ENCODE results near the gene RINT1.
"Not testable (repeated sequence)": the region's sequence is repeated elsewhere in the genome, so short reads cannot be mapped to it uniquely, and the experiment has no call there.

Gene RINT1

GRCh38 chr7:105531792-105532671, at the start of gene RINT1:
TSS of gene RINT1 (plus strand) at chr7:105532201. CDS start at chr7:105532316, 115 bp downstream.
- peak; percentile 83 for DNase-seq (ENCODE audit: low read depth)

- DNase-seq (ENCODE audit: low read depth), result no peak
These were observed 44.1 kb upstream of the RINT1 start for GRCh38 chr7:105487579-105488571.

- DNase-seq (ENCODE audit: low read depth), result no peak
These were observed 42.6 kb upstream of the RINT1 start for GRCh38 chr7:105489409-105489808.

- DNase-seq (ENCODE audit: low read depth), result no peak
These were observed 38.6 kb upstream of the RINT1 start for GRCh38 chr7:105493196-105493922.

- no peak for DNase-seq (ENCODE audit: low read depth)
These were observed 38.1 kb upstream of the RINT1 start for GRCh38 chr7:105493923-105494315.

- no peak for DNase-seq (ENCODE audit: low read depth)
These were observed 35.5 kb upstream of the RINT1 start for GRCh38 chr7:105496521-105496920.

GRCh38 chr7:105497016-105497415, 35.0 kb upstream of the RINT1 start:
- DNase-seq (ENCODE audit: low read depth), result no peak

GRCh38 chr7:105502173-105502572, 29.8 kb upstream of the RINT1 start:
- no peak for DNase-seq (ENCODE audit: low read depth)

- no peak for DNase-seq (ENCODE audit: low read depth)
These were observed 19.6 kb upstream of the RINT1 start for GRCh38 chr7:105512415-105512814.

- DNase-seq (ENCODE audit: low read depth), result no peak
These were observed 19.0 kb upstream of the RINT1 start for GRCh38 chr7:105512926-105513526.

- DNase-seq (ENCODE audit: low read depth), result not testable (repeated sequence)
These were observed 16.4 kb upstream of the RINT1 start for GRCh38 chr7:105515610-105516009.

GRCh38 chr7:105519353-105519752, 12.6 kb upstream of the RINT1 start:
- no peak for DNase-seq (ENCODE audit: low read depth)

GRCh38 chr7:105520620-105521019, 11.4 kb upstream of the RINT1 start:
- not testable (repeated sequence) for DNase-seq (ENCODE audit: low read depth)

GRCh38 chr7:105521027-105521716, 10.8 kb upstream of the RINT1 start:
- peak; percentile 25 for DNase-seq (ENCODE audit: low read depth)

- peak; percentile 77 for DNase-seq (ENCODE audit: low read depth)
These were observed 10.1 kb upstream of the RINT1 start, which contains the start of gene PUS7 for GRCh38 chr7:105521717-105522463. TSS of gene PUS7 (minus strand) at chr7:105522271. CDS start at chr7:105508512, 13,759 bp downstream.

GRCh38 chr7:105524423-105524822, 7.6 kb upstream of the RINT1 start:
- not testable (repeated sequence) for DNase-seq (ENCODE audit: low read depth)

GRCh38 chr7:105524840-105525239, 7.2 kb upstream of the RINT1 start:
- DNase-seq (ENCODE audit: low read depth), result no peak

- not testable (repeated sequence) for DNase-seq (ENCODE audit: low read depth)
These were observed 4.3 kb upstream of the RINT1 start for GRCh38 chr7:105527737-105528136.

GRCh38 chr7:105530126-105530525, 1.9 kb upstream of the RINT1 start:
- DNase-seq (ENCODE audit: low read depth), result no peak

GRCh38 chr7:105530546-105530945, 1.5 kb upstream of the RINT1 start:
- DNase-seq (ENCODE audit: low read depth), result no peak

Measured in activated T-helper 9 cell treated with anti-CD3 and anti-CD28 coated beads, Interleukin-2, amount 50 U/mL, for 16 hours (primary cell).